Measurements from ENCODE around the gene ZNF221. TPM values are rescaled to one million over a fixed set of nuclear protein-coding genes. Genes with fewer than 3 reads are reported as not detected.

Gene ZNF221
- total and polyA plus RNA-seq, 10 of the 15 experiments (the other 5 are each of a cell fraction or from before 2014, with no cell fraction given): 0.15 to 1.7 (median 0.45) TPM; not detected in 1

DNA sequence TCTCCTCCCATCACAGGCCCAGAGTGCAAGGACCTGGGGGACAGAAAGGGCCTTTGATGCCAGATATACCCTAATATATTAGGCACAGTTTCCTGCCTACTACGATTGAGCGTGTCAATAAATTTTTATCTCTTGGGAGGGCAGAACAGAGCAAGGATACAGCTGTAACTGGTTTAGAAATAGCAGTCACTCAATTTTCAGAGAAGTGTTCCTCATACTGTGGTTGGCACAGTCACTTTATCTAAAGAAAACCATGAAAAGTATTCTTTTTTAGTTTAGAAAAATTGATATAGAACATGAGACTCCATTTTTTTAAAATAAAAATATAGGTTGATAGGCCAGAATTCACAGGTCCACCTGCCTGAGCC, 32.5 kb downstream of the ZNF221 start (continued):
- TF ChIP-seq CEBPB (IDR thresholded peaks at IDR 0.05; ENCODE audit: borderline replicate concordance in 1 of 2, low read depth in 2 of 2, low read length in 2 of 2): no peak
- TF ChIP-seq IRF4 (IDR thresholded peaks at IDR 0.05; ENCODE audit: low read depth, low read length): no peak

DNA sequence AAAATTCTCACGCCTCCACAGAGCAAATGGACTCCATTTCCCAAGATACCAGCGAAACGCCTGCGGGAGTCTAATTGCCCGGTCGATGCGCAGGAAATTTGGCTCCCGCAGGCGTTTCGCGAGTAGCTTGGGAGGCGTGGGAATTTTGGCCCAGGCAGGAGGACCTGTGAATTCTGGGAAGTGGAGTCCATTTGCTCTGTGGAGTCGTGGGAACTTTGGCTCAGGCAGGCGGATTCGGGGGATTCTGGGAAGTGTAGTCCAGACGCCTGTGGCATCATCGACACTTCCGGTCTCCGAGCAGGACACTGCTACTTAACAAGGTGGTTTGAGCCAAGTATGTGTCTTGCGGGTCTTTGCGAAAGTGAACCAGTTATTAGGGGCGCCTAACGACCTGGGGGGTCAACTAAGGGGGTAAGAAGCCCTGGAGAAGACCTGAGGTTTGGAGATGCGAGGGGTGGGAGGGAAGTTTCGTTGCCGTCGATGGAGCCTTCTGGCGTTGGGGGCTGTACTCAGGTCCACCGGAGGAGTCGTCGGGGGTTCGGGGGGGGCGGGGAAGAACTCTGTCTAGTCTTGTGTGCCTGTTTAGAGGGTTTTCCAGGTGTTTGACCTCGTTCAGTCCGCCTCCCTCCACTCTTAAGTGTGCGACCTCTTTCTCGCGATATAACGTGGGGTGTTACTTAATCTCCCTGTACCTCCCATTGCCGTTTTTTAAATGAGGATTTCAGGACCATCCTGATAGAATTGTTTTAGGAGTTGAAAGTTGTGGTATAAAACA, 33.1 kb downstream of the ZNF221 start, which contains the start of gene ZNF155:
ZNF155 (plus strand) TSS at position 277 of the 775 bp plus-strand sequence. CDS start 4,356 bp downstream, outside the sequence.
- Histone ChIP-seq H3K4me1 (ENCODE audit: control insufficient read depth, insufficient read depth, low read length) (no peaks in the 10 kb centered on the region), H3K27ac (ENCODE audit: control insufficient read depth, insufficient read depth) (peak within 1 kb of the TSS; percentile 71), H3K36me3 (ENCODE audit: control insufficient read depth in 2 of 2, insufficient read depth in 2 of 2, low read length in 1 of 2) (no peaks in the 10 kb centered on the region; a peak in 1 of 4 replicates), H4K20me1 (ENCODE audit: control insufficient read depth, insufficient read depth) (no peaks in the 10 kb centered on the region), H3K79me2 (ENCODE audit: control insufficient read depth, insufficient read depth, low read length) (peaks cover 7% of the 10 kb centered on the region), H3K4me2 (ENCODE audit: control insufficient read depth, insufficient read depth) (peak within 1 kb of the TSS; percentile 94), H2AFZ (ENCODE audit: control insufficient read depth, low read depth, low read length) (peak within 1 kb of the TSS; percentile 99), H3K9ac (ENCODE audit: control insufficient read depth, insufficient read depth, low read length) (peak within 1 kb of the TSS; percentile 80), H3K4me3 (peak within 1 kb of the TSS; percentile 90), H3K9me3 (replicated peaks; ENCODE audit: control insufficient read depth, insufficient read depth, low read length) (peaks cover 2% of the 10 kb centered on the region; the same call in 2 of the 3 replicates), H3K27me3 (replicated peaks in 1 of 2; ENCODE audit: control insufficient read depth in 2 of 2, insufficient read depth in 2 of 2, low read length in 1 of 2) (no peaks in the 10 kb centered on the region)
- intact Hi-C loops (cut with micrococcal nuclease; ENCODE audit: unreplicated experiment) (loop anchor here (1.0 kb wide), 3 partner anchors 18 to 49 kb away; partner anchors contain the start of genes ZNF221, ZNF230 and ZNF45), in situ Hi-C loops (cut with MboI) (no loop called here)
- ChIA-PET SMC1A (ENCODE audit: uncharacterized antibody, unreplicated experiment) (interaction anchor here (0.7 to 1.7 kb wide), 7 partner anchors 17 to 111 kb away, joined by 3 to 6 read pairs (median 3); partner anchors contain the start of genes ZNF221 and ZNF45), RAD21 (ENCODE audit: unreplicated experiment) (interaction anchor here (1.0 to 1.6 kb wide), 3 partner anchors 33 to 321 kb away, joined by 3 to 5 read pairs (median 4); partner anchors contain the start of genes ZNF221, ZNF235 and ZNF45), CTCF (interaction anchor here (0.5 to 1.5 kb wide), 4 partner anchors 20 to 52 kb away, joined by 4 to 5 read pairs (median 4); no protein-coding TSS in a partner anchor), POLR2A (interaction anchor here (0.8 to 1.3 kb wide), 4 partner anchors 9 to 110 kb away, joined by 3 read pairs; partner anchors contain the start of gene ZNF224)
- FAIRE-seq (peak; percentile 94), ATAC-seq (peak; percentile 99), DNase-seq (ENCODE audit: low read depth, low spot score) (peak; percentile 81)
- BruUV-seq (replicated peaks): no TSS peak
- WGBS (ENCODE audit: insufficient coverage, insufficient replicate concordance, low lambda C conversion rate, missing lambda C conversion rate): 7% methylated on average over 34 of the region's 40 CpGs
- TF ChIP-seq TCF12 (IDR thresholded peaks at IDR 0.05; ENCODE audit: low read depth, low read length) (0 out of 2 replicates have a peak, but pooled peaks have one; percentile 39), SIX5 (IDR thresholded peaks at IDR 0.05; ENCODE audit: low read depth, low read length, severe bottlenecking) (peak; percentile 88), SREBF1 (IDR thresholded peaks at IDR 0.05; ENCODE audit: low read length) (peak; percentile 83), EED (IDR thresholded peaks at IDR 0.05; ENCODE audit: low read depth) (peak; percentile 62; the same call in 1 of the 2 replicates), BHLHE40 (IDR thresholded peaks at IDR 0.05; ENCODE audit: borderline replicate concordance in 1 of 2, low read depth in 2 of 2, low read length in 1 of 2) (peak in 1 of 2 experiments; percentile 52; a peak in 2 of 4 replicates), NR2C1 (IDR thresholded peaks at IDR 0.05) (peak; percentile 63; the same call in 1 of the 2 replicates), CREB1 (IDR thresholded peaks at IDR 0.05; ENCODE audit: low read depth) (peak; percentile 68), HCFC1 (IDR thresholded peaks at IDR 0.05; ENCODE audit: low read length) (peak; percentile 92), GABPA (IDR thresholded peaks at IDR 0.05; ENCODE audit: low read depth) (peak; percentile 86), SUPT20H (IDR thresholded peaks at IDR 0.05; ENCODE audit: borderline replicate concordance, control insufficient read depth, low read depth, low read length) (no peak), IKZF2 (IDR thresholded peaks at IDR 0.05) (peak in 1 of 2 experiments; percentile 67; a peak in 3 of 4 replicates), ZZZ3 (IDR thresholded peaks at IDR 0.05; ENCODE audit: control insufficient read depth, insufficient read length, low read depth) (no peak), NFYB (IDR thresholded peaks at IDR 0.05; ENCODE audit: insufficient read depth, low read depth, low read length) (no peak), CBFB (IDR thresholded peaks at IDR 0.05; ENCODE audit: low read depth) (peak; percentile 34; the same call in 1 of the 2 replicates)
- TF ChIP-seq, protein P1, sequence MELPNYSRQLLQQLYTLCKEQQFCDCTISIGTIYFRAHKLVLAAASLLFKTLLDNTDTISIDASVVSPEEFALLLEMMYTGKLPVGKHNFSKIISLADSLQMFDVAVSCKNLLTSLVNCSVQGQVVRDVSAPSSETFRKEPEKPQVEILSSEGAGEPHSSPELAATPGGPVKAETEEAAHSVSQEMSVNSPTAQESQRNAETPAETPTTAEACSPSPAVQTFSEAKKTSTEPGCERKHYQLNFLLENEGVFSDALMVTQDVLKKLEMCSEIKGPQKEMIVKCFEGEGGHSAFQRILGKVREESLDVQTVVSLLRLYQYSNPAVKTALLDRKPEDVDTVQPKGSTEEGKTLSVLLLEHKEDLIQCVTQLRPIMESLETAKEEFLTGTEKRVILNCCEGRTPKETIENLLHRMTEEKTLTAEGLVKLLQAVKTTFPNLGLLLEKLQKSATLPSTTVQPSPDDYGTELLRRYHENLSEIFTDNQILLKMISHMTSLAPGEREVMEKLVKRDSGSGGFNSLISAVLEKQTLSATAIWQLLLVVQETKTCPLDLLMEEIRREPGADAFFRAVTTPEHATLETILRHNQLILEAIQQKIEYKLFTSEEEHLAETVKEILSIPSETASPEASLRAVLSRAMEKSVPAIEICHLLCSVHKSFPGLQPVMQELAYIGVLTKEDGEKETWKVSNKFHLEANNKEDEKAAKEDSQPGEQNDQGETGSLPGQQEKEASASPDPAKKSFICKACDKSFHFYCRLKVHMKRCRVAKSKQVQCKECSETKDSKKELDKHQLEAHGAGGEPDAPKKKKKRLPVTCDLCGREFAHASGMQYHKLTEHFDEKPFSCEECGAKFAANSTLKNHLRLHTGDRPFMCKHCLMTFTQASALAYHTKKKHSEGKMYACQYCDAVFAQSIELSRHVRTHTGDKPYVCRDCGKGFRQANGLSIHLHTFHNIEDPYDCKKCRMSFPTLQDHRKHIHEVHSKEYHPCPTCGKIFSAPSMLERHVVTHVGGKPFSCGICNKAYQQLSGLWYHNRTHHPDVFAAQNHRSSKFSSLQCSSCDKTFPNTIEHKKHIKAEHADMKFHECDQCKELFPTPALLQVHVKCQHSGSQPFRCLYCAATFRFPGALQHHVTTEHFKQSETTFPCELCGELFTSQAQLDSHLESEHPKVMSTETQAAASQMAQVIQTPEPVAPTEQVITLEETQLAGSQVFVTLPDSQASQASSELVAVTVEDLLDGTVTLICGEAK (IDR thresholded peaks at IDR 0.05; ENCODE audit: borderline replicate concordance): peak; percentile 85

Data from GM12878 (cell line).